Medulla oblongata (tissue), 1 donor: ENCODE measurements around the gene MCRIP2.

Source experiments
- DNase-seq: peaks from one replicate; pipeline ENCODE4 v3.0.0-alpha.2; 2015; ENCODE audit errors: extremely low spot score

Gene MCRIP2

DNA sequence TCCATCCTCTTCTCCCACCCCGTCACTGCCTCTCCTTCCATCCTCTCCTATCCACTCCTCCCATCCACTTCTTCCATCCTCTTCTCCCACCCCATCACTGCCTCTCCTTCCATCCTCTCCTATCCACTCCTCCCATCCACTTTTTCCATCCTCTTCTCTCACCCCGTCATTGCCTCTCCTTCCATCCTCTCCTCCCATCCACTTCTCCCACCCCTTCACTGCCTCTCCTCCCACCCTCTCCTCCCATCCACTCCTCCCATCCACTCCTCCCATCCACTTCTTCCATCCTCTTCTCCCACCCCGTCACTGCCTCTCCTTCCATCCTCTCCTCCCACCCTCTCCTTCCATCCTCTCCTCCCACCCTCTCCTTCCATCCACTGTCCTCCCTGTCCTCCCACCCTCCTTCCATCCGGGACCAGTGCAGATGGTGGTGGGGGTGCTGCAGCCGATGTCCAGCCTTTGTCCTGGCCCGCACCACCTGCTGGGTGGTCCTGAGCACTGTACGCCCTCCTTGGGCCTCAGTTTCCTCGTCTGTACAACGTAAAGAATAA lies 9.7 kb upstream of the MCRIP2 start:
- no peak for DNase-seq

DNA sequence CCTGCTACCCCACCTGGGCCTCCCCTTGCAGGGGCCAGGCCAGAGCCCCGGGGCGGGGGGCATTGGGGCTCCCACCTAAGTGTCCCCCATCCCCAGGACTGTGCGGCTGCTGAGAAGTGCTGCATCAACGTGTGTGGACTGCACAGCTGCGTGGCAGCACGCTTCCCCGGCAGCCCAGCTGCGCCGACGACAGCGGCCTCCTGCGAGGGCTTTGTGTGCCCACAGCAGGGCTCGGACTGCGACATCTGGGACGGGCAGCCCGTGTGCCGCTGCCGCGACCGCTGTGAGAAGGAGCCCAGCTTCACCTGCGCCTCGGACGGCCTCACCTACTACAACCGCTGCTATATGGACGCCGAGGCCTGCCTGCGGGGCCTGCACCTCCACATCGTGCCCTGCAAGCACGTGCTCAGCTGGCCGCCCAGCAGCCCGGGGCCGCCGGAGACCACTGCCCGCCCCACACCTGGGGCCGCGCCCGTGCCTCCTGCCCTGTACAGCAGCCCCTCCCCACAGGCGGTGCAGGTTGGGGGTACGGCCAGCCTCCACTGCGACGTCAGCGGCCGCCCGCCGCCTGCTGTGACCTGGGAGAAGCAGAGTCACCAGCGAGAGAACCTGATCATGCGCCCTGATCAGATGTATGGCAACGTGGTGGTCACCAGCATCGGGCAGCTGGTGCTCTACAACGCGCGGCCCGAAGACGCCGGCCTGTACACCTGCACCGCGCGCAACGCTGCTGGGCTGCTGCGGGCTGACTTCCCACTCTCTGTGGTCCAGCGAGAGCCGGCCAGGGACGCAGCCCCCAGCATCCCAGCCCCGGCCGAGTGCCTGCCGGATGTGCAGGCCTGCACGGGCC lies 8.9 kb upstream of the MCRIP2 start:
- DNase-seq = no peak

DNA sequence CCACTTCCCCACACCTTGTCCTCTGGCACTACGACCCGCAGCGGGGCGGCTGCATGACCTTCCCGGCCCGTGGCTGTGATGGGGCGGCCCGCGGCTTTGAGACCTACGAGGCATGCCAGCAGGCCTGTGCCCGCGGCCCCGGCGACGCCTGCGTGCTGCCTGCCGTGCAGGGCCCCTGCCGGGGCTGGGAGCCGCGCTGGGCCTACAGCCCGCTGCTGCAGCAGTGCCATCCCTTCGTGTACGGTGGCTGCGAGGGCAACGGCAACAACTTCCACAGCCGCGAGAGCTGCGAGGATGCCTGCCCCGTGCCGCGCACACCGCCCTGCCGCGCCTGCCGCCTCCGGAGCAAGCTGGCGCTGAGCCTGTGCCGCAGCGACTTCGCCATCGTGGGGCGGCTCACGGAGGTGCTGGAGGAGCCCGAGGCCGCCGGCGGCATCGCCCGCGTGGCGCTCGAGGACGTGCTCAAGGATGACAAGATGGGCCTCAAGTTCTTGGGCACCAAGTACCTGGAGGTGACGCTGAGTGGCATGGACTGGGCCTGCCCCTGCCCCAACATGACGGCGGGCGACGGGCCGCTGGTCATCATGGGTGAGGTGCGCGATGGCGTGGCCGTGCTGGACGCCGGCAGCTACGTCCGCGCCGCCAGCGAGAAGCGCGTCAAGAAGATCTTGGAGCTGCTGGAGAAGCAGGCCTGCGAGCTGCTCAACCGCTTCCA lies 8.1 kb upstream of the MCRIP2 start:
- DNase-seq = no peak

DNA sequence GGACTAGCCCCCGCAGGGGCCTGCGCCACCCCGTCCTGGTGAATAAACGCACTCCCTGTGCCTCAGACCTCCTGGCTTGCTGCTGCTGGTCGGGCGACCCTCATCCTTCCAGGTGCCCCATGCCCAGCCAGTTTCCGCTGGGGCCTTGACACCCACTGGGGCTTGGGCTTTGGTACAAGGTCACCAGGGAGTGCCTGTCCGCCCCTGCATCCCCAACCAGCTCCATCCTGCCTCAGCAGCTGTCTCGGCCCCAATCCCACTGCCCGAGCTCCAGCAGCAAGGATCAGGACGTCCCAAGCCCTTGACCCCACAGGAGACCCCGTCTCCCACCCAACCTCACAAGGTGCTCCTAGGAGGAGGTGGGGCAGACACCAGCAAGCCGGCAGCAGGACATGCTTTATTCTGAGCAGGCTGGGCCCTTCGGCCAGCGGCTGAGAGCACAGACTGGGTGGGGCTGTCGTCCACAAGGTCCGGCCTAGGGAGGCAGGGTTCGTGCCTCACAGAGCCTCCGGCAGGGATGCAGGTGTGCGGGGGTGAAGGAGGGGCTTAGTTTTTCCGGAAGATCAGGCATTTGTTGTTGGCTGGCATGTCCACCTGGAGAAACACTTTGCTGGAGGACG lies 7.5 kb upstream of the MCRIP2 start:
- no peak for DNase-seq

DNA sequence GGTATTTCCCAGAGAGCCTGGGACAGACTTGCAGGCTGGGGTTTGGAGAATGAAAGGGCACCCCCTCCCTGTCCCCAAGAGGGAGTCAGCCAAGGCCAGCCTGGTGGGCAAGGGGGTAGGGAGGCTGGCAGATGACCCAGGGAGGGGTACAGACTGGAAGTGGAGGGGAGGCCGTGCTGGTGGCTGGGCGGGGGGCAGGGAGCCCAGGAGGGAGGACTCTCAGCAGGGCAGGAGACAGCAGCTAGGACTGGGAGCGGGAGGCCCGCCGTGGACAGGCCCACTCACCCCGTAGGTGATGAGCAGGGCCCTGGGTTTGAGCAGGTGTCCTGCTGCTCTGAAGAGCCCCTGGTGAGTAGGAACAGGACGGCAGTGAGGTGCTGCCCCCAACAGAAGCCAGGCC lies 6.6 kb upstream of the MCRIP2 start:
- DNase-seq = no peak

DNA sequence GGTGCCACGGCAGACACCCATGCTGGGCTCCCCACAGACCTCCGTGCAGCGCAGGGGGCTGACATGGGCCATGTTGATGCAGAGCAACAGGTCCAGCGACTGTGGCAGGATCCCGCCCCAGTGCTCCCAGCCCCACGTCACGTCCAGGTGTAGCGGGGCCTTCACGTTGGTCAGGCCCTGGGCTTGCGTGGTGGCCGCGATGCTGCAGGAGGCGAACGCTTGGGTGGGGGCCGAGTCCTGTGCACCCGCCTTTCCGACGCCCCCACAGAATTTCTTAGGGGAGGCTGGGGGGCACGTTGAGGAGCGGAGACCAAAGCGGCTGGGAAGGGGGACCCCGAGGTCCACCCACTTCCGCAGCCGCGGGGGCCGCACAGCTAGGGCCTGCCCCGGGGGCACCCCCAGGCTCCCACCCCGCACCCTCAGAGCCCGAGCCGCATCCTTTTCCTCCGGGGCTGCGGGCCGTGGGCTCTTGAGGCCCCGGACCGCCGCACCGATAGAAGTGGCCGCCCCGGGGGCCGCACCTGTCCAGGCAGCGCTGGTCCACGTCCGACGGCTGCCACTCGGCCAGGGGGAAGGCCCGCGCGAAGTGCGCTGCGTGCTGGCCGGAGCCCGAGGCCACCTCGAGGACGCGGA lies 5.9 kb upstream of the MCRIP2 start:
- DNase-seq = no peak

DNA sequence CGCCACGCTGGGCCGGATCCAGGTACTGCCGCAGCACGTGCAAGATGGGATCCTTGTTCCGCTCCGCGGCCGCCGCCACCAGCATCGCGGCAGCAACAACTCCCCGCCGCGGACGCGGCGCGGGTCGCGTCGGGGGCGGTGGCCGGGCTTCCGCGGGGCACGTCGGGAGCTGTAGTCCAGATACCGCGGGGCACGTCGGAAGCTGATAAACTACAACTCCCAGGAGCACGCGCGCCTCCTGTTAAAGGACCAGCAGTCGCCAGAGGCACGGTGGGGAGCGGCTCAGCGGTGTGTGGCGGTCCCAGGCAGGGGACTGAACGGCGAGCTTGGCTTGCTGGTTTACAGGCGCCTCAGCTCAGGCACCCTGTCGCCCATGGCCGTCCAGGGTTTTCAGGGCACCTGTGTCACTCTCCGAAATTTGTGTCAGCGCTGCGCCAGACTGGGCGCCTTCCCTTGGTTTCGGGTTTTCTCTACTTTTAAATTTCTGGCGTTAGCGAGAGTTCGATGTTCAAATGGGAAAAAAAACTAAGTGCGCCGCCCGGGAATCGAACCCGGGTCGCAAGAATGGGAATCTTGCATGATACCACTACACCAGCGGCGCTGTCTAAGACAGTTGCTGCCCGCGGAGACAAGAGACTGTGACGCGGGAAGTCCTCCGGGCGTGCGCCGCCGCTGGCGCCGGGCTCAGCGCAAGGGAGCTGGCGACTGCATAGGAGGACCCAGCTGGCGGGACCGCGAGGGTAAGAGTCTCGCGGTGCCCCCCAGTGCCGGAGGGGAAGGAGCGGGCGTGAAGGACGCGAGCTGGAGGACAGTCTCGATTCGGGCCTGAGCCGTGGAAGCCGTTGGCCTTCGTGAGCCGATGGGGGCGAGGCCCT lies 5.2 kb upstream of the MCRIP2 start, which contains the start of gene METTL26:
Gene METTL26 (minus strand): TSS at position 100 of the 875 bp plus-strand sequence. CDS start 15 bp downstream, at position 85.
- peak; percentile 96 for DNase-seq

DNA sequence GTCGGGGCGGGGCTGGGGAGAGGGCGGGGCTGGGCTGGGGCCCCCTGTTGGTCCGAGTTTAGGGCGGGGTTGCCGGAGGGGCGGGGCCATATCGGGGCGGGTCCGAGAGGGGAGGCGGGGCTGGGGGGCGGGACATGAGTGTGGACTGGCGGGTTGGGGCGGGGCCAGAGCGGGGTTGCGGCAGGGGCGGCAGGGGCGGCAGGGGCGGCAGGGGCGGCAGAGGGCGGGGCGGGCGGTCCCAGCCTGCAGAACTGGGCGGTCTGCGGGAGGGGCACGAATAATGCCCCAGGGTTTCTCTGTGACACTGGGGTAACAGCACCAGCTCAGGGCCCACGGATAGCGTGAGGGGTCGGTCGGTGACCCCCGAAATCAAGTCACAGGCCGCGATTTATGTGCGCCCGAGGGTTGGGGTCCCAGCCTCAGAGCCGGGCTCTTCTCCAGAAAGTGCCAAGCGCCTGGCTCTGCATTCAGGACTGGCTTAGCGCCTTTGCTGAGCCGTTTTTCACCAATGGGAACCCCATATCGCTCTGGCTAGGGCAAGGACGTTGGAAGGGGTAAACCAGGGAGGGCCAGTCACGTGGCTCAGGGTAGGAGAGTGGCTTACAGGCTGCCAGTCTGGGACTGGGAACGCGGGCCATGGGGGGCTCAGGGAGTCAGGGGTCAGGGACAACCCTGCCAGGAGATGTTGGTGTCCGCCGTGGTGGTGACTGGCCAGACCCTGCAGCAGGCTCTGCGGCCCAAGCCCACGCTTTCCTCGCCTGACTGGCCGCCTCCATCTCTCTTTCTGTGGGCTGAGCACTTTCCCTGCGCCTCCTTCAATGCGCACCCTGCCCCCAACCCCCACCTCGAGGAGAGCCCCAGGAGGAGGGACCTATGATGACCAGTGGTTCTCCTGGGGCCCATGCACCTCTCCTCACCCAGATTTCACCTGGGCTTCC lies 4.3 kb upstream of the MCRIP2 start:
- peak; percentile 93 for DNase-seq

DNA sequence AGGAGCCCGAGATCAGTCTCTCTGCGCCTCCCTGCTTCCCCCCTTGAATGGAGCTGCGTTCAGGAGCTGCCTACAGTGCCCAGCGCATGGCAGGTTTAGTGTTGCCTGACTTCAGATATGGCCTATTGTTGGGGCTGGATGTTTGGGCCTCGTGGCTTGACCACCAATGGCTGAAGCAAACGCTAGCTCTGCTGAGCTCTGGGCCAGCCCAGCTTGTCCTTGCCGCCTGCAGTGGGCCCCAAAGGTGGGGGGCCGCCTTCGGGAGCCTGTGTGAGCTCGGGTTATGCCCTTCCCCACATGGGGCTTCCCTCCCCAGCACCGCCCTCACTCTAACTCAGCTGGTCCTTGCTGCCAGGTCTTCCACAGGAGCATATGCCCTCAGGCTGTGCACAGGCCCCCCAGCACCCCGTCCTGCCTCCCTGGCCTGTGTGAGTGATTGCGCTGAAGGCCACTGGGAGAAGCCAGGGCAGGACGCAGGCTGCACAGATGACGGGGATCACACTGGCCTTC lies 3.5 kb upstream of the MCRIP2 start:
- no peak for DNase-seq

DNA sequence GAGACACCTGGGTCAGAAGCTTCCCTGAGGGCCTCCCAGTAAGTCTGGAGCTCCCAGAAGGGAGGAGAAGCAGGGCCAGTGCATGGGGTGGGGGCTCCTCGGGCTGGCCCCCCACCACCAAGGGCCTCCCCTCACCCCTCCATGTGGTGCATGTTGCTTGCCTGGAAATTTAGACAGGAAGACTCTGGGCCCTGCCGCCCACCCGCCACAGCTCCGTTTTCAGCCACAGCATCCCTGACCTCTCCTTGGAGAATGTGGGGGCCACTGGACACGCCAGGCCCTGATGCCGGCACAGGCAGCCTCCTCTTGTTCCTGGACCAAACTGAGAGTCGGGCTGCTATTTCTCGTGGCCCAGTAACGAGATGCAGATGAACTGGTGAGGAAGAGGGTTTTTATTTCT lies 2.8 kb upstream of the MCRIP2 start:
- no peak for DNase-seq

DNA sequence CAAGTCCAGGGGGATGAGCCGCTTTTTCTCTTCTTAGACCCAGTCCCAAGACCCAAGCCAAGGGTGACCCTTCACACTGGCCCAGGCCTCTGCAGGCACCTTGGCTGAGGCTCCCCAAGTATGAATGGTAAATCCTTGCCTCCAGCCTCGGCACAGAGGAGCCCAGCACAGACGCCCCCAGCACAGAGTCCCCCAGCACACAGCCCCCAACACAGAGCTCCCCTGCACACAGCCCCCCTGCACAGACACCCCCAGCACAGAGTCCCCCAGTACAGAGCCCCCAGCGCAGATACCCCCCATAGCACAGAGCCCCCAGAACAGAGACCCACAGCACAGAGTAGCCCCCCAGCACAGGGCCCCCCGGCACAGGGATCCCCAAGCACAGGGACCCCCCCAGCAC lies 1.0 kb upstream of the MCRIP2 start:
- no peak for DNase-seq

DNA sequence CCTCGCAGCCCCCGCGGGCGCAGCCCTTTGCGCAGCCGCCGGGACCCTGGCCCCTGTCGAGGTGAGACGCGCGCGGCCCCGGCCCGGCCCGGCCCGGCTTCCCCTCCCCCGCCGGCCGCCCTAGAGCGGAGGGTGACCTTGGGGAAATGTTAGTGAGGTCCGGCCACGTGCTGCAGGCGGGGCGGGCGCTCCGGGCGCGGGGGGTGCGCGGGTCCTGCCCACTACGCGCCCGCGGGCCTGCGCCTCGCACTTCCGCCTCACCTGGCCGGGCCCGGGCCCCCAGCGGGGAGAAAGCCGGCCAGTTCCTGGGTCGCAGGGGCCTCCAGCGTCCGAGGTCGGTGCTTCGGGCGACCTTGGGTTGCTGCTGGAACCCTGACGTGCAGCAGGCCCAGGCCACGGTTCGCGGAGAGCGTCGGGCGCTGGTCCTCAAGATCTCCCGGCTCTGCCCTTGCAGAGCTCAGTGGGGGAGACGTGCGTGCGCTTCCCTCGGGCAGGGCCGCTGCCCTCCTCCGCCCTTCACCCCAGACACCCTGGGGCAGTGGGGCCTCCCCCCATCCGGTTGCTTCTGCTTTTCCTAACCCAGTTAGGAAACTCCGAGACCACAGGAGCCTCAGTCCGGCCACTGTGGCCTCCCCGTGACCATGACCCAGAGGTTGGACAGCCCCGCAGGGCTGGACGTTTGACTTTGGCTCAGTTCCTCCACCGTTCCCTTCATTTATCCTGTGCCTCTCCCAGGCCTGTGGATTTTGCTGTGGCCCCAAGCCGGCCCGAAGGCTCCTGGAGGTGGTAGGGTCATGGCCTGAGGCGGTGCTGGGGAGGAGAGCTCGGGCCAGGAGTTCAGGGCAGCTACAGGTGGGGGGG lies 791 bp downstream of the MCRIP2 start:
- DNase-seq = peak; percentile 59

DNA sequence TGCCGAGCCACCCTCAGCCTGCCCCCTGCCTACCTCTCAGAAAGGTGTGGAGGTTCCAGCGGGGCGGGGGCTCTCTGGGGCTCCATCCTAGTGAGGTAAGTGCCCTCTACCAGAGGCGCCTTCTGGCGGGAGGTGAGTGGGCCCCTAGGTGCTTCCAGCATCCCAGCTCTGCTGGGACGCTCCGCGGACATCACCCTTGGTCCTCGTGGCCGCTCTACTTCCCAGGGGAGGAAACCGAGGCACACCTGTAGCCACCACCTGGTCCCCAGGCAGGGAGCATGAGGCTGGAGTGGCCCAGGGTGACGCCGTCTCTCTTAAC lies 1.4 kb downstream of the MCRIP2 start:
- DNase-seq = no peak

DNA sequence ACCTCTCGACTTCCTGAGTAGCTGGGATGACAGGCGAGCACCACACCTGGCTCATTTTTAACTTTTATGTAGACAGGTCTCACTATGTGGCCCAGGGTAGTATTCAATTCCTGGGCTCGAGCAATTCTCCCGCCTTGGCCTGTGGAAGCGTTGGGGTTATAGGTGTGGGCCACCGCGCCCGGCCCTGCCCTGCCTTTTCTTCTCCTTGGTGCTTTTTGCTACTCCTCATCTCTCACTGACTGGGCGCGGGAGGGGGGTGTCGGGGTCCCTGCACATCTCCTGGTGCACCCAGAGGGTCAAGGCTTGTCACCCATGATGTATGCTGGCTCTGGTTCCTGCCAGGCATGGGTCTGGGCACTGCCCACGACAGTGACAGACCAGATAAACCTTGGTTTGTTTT lies 2.9 kb downstream of the MCRIP2 start:
- DNase-seq = no peak

DNA sequence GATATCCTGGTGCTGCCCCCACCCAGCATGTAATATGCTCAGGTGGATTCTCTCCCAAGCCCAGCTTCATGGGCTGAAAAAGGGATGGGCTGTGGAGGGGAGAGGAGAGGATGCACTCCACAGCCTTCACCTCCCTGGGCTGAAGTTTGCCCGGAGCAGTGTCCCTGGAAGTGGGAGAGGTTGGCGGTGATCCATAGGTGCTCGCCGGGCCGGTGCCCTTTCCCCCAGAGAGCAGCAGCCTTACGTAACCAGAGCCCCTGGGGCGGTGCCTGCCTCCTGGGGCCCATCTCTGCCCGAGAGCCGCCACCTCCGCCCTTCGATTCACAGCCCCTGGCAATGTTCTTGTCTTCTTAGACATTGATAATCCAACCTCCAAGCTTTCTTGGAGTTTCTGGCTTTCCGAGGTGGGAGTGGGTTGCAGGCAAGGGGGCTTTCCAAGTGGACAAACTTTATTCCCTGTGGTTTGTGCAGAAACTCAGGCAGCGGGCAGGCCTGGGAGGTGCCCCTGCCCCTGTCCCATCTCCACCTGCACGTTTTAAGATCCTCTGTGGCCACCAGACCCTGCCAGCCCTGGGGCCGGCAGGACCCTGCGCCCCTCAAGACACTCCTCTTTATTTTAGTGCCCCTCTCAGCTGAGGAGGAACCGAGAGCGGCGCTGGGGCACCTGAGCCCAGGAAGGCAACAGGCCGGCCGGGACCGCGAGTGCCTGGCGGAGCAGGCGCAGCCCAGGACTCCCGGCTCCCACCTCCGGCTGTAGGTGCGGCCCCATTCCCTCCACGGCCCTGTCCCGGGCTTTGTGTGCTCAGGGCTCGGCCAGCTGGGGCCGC lies 4.4 kb downstream of the MCRIP2 start:
- DNase-seq = no peak

DNA sequence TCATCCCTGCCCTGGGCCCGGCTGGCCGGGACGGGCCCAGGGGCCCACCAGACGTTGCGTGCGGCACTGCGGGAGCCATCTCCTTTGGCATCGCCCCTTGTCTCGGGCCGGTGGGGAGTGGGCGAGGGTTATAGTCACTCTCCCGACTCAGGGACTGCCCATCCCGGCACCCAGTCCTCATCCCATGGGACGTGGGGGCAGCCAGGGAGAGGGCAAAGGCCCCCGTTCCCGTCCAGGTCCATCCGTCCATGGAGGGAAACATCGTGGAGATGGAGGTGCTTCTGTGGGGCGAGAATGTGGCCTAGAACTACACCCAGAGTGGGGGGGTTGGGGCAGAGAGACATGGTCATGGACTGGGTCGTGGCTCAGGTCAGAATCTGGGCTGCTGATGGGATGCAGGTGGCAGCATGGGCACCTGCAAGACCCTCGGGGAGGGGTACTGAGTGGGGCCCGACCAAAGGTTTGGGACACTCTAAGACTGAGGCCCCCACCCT lies 5.1 kb downstream of the MCRIP2 start:
- no peak for DNase-seq

DNA sequence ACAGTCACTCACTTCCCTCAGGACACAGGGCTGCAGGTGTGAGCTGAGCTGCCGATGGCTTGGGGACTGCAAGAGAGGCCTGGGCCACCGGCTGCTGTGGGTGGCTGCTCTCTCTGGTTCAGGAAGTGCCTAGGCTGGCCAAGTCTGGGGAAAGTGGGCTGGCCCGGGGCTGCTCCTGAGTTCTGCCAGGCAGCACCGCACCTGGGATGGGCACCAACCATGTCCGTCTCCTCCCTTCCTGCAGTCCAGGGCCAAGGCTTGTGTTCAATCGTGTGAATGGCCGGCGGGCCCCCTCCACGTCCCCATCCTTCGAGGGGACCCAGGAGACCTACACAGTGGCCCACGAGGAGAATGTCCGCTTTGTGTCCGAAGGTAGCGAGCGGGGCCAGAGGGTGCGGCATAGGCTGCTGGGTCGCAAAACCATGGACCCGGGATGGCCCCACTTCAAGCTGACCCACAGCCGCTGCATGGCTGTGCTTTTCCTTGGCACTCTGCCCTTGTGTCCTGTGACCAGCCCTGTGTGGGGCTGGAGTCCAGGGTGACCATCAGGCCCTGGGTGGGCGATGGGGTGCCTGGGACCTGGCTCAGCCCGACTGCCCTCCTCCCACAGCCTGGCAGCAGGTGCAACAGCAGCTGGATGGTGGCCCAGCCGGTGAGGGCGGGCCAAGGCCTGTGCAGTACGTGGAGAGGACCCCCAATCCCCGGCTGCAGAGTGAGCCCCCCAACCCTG lies 5.7 kb downstream of the MCRIP2 start:
- no peak for DNase-seq
